ENCODE measurements around the gene EML4.

EML4 gene

DNA sequence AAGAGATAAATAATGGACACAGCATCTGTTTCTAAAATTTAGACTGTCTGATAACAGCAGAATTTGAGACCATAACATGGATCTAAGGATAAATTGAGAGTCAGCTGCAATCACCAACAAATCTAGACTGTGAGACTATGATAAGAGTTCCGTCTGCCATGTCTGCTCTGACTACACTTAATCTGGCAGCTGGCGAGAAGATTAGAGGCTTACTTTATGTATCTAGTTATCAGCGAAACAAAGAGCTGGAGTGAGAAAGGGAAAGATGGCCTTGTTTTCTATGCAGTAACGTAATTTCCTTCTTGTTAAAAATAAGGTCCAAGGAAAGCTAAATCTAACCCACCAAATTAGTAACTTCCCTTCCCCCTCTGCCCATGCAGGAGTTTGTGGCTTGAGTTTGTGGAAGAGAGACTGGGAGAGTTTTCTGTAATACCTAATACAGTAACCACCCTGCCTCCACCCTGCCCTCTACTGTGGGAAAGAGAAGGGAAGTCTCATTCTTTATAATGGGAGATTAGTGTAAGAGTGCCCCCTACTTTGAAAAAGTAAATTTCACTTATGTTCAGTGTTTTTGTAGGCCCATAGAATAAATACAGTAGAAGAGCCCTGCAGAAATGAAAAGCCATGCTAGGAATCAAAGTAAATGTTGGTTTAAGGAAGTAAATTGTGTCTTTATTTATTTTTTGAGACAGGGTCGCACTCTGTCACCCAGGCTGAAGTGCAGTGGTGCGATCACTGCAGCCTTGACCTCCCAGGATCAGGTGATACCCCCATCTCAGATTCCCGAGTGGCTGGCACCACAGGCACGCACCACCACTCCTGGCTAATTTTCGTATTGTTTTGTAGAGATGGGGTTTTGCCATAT is 27.5 kb downstream of the EML4 start:
- DNase-seq = no peak

GRCh38 chr2:42197792-42198191 is 28.6 kb downstream of the EML4 start:
- no peak for DNase-seq

DNA sequence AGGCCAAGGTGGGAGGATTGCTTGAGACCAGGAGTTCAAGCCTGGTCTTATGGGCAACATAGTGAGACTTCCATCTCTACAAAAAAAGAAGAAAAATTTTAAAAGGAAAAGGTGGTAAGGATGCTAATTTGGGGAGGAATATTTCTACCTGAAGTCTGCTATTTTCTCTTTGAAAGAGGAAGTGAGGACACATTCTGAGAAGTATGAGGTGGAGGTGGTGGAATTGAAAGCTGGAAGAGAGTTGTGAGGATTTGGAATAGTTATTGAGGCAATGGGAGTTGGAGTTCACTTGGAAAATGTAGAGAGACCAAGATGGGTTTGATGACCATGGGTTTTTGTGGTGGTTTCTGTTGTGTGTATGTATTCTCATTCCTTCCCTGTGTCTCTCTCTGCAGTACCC is 29.3 kb downstream of the EML4 start:
- no peak for DNase-seq

DNA sequence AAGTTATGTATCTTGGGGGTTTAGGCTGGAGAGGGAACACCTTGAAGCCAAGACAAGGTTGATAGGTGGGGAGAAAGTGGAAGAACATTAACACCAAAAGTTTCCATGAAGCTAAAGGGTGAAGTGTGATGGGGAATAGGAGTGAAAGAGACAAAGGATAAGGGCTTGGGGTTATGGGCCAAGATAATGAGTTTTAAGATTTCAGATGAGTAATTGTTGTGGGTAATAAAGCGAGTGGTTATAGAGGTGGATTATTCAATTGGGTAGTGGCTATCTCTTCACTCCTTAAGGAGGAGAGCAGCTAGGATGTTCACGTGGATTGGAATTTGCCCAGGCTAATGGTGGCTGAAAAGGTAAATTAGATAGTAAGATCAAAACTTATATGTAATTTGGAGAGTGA is 29.8 kb downstream of the EML4 start:
- no peak for DNase-seq

DNA sequence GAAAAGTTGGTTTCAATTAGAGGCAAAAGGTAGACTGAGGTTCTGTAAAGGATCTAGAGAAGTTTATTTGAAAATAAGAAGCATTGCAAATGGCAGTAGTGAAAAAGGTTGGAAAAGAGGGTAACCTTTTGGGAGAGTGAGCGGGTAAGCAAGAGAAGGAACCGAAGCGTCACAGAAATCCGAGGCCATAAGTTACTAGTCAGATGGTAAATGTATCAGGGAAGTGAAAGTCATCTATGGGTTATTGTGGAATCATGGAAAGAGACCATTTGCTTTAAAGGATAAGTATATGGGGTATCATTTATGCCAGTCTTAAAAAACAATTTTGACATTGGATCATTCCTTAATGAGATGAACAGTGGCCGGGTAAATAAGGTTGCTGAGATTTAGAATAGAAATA is 30.5 kb downstream of the EML4 start:
- DNase-seq = no peak

- DNase-seq = no peak
Observed at GRCh38 chr2:42200926-42201855, 32.0 kb downstream of the EML4 start.

- no peak for DNase-seq
Observed at GRCh38 chr2:42202634-42203008, 33.5 kb downstream of the EML4 start.

GRCh38 chr2:42203792-42204191 is 34.6 kb downstream of the EML4 start:
- no peak for DNase-seq

DNA sequence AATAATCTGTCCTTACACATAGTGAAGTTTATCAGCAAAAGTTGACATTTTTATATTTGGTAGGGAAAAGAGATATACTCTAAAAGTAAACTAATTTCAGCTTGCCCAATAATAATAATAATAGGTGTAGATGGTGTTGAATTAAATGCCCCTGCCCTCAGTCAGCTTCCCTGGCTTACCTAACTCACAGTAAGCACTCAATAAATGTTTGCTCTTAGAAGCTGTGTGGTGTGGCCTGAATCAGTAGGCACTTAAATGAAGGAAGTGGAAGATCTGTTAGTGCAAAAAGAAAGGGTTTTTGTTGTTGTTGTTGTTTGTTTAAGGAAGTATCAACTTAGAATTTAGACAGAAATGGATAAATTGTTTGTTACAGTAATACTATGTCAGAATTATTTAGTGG is 36.2 kb downstream of the EML4 start:
- DNase-seq = no peak

DNA sequence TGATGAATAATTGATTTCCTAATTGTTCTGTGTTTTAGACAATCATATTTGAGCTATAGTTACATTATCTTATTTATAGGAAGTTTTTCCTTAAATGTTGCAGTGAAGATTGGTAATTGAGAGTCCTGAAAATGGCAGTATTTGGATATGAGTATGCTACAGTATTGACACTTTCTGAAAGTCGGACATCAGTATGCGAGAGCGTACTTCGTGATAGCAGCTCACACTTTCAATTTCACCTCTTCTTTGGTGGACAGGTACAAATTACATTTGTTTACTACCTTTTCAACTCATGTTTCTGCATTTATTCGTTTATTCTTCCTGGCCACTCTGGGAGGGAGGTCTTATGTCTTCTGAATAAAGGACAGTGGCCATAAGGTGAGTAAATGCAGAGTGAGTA is 38.7 kb downstream of the EML4 start:
- DNase-seq = no peak

- no peak for DNase-seq
Observed at GRCh38 chr2:42210203-42210602, 41.0 kb downstream of the EML4 start.

DNA sequence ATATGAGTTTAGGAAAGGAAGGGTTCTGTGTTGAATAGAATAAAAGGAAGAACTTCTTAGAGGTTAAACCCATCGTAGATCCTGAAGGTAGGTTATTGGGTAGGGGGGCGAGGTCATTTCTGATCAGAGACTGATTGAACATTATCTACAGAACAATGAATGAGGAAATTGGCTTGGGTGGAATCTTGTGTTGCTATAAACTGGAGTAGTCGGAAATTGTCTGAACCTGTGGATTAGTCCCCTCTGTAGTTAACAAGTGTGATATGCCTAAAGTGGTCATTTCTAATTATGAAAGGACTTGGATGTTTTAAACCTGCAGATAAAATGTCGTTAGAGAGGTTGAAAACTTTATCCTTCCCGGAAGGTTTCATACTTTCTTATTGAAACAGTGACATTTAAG is 42.1 kb downstream of the EML4 start:
- DNase-seq = no peak

DNA sequence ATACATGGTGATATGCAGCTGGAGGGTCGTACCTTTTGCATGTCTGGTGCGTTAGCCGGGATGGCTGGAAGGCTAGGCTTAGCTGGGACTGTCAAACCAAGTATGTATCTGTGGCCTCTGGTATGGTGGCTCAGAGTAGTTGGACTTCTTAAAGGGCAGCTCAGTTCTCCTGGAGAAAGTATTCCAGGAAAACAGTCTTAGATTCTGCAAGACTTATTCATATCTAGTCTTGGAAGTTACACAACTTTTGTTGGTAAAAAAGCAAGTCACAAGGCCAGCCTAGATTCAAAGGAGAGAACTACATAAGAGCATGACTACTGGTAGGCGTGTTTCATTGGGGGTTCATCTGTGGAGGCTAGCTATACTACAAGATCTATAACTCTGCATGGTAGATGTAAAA is 45.5 kb downstream of the EML4 start:
- DNase-seq = no peak

GRCh38 chr2:42216694-42217093 is 47.5 kb downstream of the EML4 start:
- DNase-seq = no peak

DNA sequence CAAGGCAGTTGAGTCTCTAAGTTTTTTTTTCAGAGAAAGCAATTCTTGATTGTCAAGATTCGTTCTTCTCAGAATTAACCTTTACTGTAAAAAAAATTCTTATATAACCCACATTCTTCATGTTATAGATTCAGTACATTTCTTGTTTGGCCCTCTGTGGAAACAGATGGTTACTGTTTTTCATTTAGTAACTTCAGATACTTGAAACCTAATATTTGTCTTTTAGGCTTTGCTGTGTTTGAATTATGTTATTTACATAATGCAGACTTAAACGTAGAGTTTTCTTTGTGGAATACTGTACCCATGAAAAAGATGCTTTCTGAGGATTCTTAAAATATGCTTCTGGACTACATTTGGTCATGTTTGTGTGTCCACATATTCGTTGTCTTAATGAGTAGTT is 48.2 kb downstream of the EML4 start:
- no peak for DNase-seq

- DNase-seq = no peak
Observed at GRCh38 chr2:42217914-42218313, 48.8 kb downstream of the EML4 start.

DNA sequence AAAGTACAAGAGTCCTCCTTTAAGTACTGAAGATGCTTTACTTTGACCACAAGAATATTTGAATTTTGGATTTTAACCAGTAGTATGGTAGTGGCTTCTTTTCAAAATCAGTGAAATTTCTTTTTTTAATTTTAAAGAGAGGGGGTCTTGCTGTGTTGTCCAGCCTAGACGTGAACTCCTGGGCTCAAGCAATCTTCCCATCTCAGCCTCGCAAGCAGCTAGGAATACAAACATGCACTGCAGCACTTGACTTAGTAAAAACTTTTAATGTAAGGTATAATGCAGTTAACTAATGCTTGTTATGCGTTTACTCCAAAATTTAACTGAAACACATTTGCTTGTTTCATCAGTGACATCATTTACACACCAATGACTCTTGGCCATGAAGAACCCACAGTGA is 49.6 kb downstream of the EML4 start:
- DNase-seq = no peak

GRCh38 chr2:42219160-42219559 is 50.0 kb downstream of the EML4 start:
- no peak for DNase-seq

DNA sequence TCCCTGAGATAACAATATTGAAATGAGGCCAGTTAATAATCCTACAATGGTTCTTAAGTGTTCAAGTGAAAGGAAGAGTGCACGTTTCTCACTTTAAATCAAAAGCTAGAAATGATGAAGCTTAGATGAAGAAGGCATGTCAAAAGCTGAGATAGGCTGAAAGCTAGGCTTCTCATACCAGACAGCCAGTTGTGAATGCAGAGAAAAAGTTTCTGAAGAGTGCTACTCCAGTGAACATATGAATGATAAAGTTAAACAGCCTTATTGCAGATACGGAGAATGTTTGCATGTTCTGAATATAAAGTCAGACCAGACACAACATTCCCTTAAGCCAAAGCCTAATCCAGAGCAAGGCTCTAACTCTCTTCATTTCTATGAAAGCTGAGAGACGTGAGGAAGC is 51.4 kb downstream of the EML4 start:
- no peak for DNase-seq

DNA sequence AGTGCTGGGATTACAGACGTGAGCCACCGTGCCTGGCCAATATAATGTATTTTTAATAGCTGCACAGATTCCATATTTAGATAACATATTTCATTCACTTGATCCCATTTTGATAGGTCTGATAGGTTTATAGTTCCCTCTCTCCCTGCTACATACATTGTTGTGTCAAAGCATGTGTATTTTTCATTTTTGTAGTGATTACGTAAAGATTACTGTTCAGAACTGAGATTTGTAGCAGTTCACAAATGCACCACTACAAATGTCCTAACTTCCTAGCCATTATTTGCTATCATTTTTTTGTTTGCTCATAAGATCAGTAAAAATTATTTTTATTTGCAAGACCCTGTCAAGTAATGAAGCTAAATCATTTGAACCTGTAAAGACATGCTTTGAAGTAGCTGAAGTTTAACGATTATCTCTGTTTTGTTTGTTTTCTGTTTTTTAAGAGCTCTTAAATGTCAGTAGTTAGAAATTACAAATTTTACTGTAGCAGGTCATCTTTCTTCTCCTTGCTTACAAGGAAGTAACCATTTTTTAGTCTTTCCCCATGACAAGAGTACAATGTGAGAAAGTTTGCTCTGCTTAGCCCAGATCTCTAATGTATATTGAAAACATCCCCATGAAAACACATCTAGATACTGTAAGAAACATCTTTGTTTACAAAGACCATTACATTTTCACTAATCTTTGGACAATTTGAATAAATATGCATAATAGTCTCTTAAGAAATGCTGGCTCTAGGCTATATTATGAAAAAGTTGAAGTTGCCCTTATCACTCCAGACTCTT is 54.1 kb downstream of the EML4 start:
- DNase-seq = no peak

- no peak for DNase-seq
Observed at GRCh38 chr2:42223855-42224268, 54.7 kb downstream of the EML4 start.

GRCh38 chr2:42224422-42225067 is 55.4 kb downstream of the EML4 start:
- no peak for DNase-seq

GRCh38 chr2:42225573-42225972 is 56.4 kb downstream of the EML4 start:
- DNase-seq = no peak
